ENCODE data around the gene STAG1.

DNA sequence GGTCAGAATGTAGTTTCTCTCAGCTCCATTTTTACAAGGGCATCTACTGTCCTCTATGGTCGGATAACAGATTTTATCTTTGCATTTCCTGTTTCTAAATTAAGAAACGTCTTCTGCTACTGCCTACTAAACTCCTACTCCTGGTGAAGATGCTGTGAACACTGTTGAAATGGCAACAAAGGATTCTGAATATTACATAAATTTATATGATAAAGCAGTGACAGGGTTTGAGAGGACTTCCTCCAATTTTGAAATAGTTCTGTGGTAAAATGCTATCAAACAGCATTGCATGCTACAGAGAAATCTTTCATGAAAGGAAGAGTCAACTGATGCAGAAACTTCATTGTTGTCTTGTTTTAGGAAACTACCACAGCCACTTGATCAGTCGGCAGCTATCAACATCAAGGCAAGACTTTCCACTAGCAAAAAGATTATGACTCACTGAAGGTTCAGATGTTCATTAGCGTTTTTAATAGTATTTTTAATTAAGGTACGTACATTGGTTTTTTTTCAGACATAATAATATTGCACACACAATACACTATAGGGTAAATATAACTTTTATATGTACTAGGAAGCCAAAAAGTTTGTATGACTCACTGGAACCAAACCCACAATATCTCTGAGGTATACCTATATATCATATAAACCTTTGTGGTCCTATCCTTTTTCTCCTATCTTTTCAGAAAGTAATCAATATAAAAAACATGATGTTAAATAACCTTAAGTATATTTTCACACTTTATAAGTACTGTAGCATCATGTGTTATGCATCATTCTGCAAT lies 156.1 kb downstream of the STAG1 start:
- TF ChIP-seq CTCF (IDR thresholded peaks at IDR 0.05; ENCODE audit: insufficient read depth, low read depth, low read length) (no peak), EZH2 (IDR thresholded peaks at IDR 0.05; ENCODE audit: insufficient read depth, low read length) (no peak)

All from astrocyte (in vitro differentiated cells and primary cell).